ENCODE results near the gene ADSS2.

The ADSS2 gene

GRCh38 chr1:244387415-244387814, 64.3 kb downstream of the ADSS2 start:
- Histone ChIP-seq H4K12ac (ENCODE audit: low read depth, low read length) (no peak overlapping the region), H3K9ac (ENCODE audit: low read length) (no peak overlapping the region), H3K23ac (ENCODE audit: low read length) (no peak overlapping the region), H3K4me1 (ENCODE audit: control insufficient read depth in 1 of 2, insufficient read depth in 2 of 2, low read length in 2 of 2) (no peaks in the 10 kb centered on the region), H2BK12ac (ENCODE audit: low read length) (no peak overlapping the region), H2AK5ac (ENCODE audit: low read length) (no peak overlapping the region), H3K4me3 (ENCODE audit: low read depth, low read length) (no peak overlapping the region), H2BK120ac (ENCODE audit: insufficient read depth, low read length, poor library complexity) (no peak overlapping the region), H2AFZ (ENCODE audit: insufficient read depth, low read length, poor library complexity) (no peak overlapping the region), H2BK5ac (ENCODE audit: low read depth, low read length, poor library complexity) (no peak overlapping the region), H3K79me1 (ENCODE audit: low read length) (no peaks in the 10 kb centered on the region), H4K91ac (ENCODE audit: low read depth, low read length) (no peak overlapping the region), H3K14ac (ENCODE audit: low read length) (no peak overlapping the region), H3K4me2 (ENCODE audit: low read length) (no peak overlapping the region), H3K27ac (ENCODE audit: low read depth, low read length) (no peak overlapping the region), H3K9me3 (ENCODE audit: insufficient read depth, low read depth, low read length) (no peaks in the 10 kb centered on the region), H4K8ac (ENCODE audit: low read depth, low read length) (no peak overlapping the region), H3K27me3 (ENCODE audit: insufficient read depth, low read length) (no peaks in the 10 kb centered on the region), H3K18ac (ENCODE audit: low read length) (no peak overlapping the region), H3K79me2 (ENCODE audit: control insufficient read depth, insufficient read depth, low read length, poor library complexity) (no peaks in the 10 kb centered on the region), H3K36me3 (ENCODE audit: control insufficient read depth in 1 of 2, insufficient read depth in 2 of 2, low read length in 2 of 2) (no peaks in the 10 kb centered on the region), H3K4ac (ENCODE audit: low read depth, low read length) (no peak overlapping the region)
- WGBS (ENCODE audit: extremely low coverage, insufficient coverage, insufficient read length): no CpG with 5 or more reads among the region's 1 CpG
- no peak for DNase-seq

GRCh38 chr1:244386595-244386994, 65.1 kb downstream of the ADSS2 start:
- no peak for DNase-seq
- no peak overlapping the region for H3K18ac ChIP-seq (ENCODE audit: low read length)
- H2BK120ac ChIP-seq (ENCODE audit: insufficient read depth, low read length, poor library complexity): no peak overlapping the region
- no peaks in the 10 kb centered on the region for H3K4me1 ChIP-seq (ENCODE audit: control insufficient read depth in 1 of 2, insufficient read depth in 2 of 2, low read length in 2 of 2)
- no peak overlapping the region for H4K8ac ChIP-seq (ENCODE audit: low read depth, low read length)
- no peaks in the 10 kb centered on the region for H3K79me1 ChIP-seq (ENCODE audit: low read length)
- H3K4me2 ChIP-seq (ENCODE audit: low read length): no peak overlapping the region
- H2BK12ac ChIP-seq (ENCODE audit: low read length): no peak overlapping the region
- no peak overlapping the region for H3K9ac ChIP-seq (ENCODE audit: low read length)
- no peak overlapping the region for H4K12ac ChIP-seq (ENCODE audit: low read depth, low read length)
- H3K27ac ChIP-seq (ENCODE audit: low read depth, low read length): no peak overlapping the region
- H3K14ac ChIP-seq (ENCODE audit: low read length): no peak overlapping the region
- no peak overlapping the region for H3K23ac ChIP-seq (ENCODE audit: low read length)
- no peak overlapping the region for H3K4ac ChIP-seq (ENCODE audit: low read depth, low read length)
- H2AK5ac ChIP-seq (ENCODE audit: low read length): no peak overlapping the region
- H3K9me3 ChIP-seq (ENCODE audit: insufficient read depth, low read depth, low read length): no peaks in the 10 kb centered on the region
- no peak overlapping the region for H3K4me3 ChIP-seq (ENCODE audit: low read depth, low read length)
- no peak overlapping the region for H2BK5ac ChIP-seq (ENCODE audit: low read depth, low read length, poor library complexity)
- WGBS (ENCODE audit: extremely low coverage, insufficient coverage, insufficient read length): no CpG with 5 or more reads among the region's 1 CpG
- H3K27me3 ChIP-seq (ENCODE audit: insufficient read depth, low read length): no peaks in the 10 kb centered on the region
- H3K79me2 ChIP-seq (ENCODE audit: control insufficient read depth, insufficient read depth, low read length, poor library complexity): no peaks in the 10 kb centered on the region
- no peak overlapping the region for H2AFZ ChIP-seq (ENCODE audit: insufficient read depth, low read length, poor library complexity)
- no peaks in the 10 kb centered on the region for H3K36me3 ChIP-seq (ENCODE audit: control insufficient read depth in 1 of 2, insufficient read depth in 2 of 2, low read length in 2 of 2)
- no peak overlapping the region for H4K91ac ChIP-seq (ENCODE audit: low read depth, low read length)

GRCh38 chr1:244384066-244384465, 67.6 kb downstream of the ADSS2 start:
- Histone ChIP-seq H4K8ac (ENCODE audit: low read depth, low read length) (no peak overlapping the region), H2AK5ac (ENCODE audit: low read length) (no peak overlapping the region), H3K23ac (ENCODE audit: low read length) (no peak overlapping the region), H2BK5ac (ENCODE audit: low read depth, low read length, poor library complexity) (no peak overlapping the region), H3K14ac (ENCODE audit: low read length) (no peak overlapping the region), H3K4me1 (ENCODE audit: control insufficient read depth in 1 of 2, insufficient read depth in 2 of 2, low read length in 2 of 2) (no peaks in the 10 kb centered on the region), H3K4ac (ENCODE audit: low read depth, low read length) (no peak overlapping the region), H3K27ac (ENCODE audit: low read depth, low read length) (no peak overlapping the region), H2AFZ (ENCODE audit: insufficient read depth, low read length, poor library complexity) (no peak overlapping the region), H2BK120ac (ENCODE audit: insufficient read depth, low read length, poor library complexity) (no peak overlapping the region), H3K79me1 (ENCODE audit: low read length) (no peaks in the 10 kb centered on the region), H3K9ac (ENCODE audit: low read length) (no peak overlapping the region), H4K12ac (ENCODE audit: low read depth, low read length) (no peak overlapping the region), H3K9me3 (ENCODE audit: insufficient read depth, low read depth, low read length) (peaks cover 2% of the 10 kb centered on the region), H3K36me3 (ENCODE audit: control insufficient read depth in 1 of 2, insufficient read depth in 2 of 2, low read length in 2 of 2) (no peaks in the 10 kb centered on the region), H3K79me2 (ENCODE audit: control insufficient read depth, insufficient read depth, low read length, poor library complexity) (no peaks in the 10 kb centered on the region), H3K4me3 (ENCODE audit: low read depth, low read length) (no peak overlapping the region), H3K18ac (ENCODE audit: low read length) (no peak overlapping the region), H2BK12ac (ENCODE audit: low read length) (no peak overlapping the region), H4K91ac (ENCODE audit: low read depth, low read length) (no peak overlapping the region), H3K27me3 (ENCODE audit: insufficient read depth, low read length) (no peaks in the 10 kb centered on the region), H3K4me2 (ENCODE audit: low read length) (no peak overlapping the region)
- DNase-seq: no peak
- WGBS (ENCODE audit: extremely low coverage, insufficient coverage, insufficient read length): no CpG with 5 or more reads among the region's 3 CpGs

GRCh38 chr1:244383278-244383884, 68.3 kb downstream of the ADSS2 start:
- no peak overlapping the region for H2AK5ac ChIP-seq (ENCODE audit: low read length)
- H3K27ac ChIP-seq (ENCODE audit: low read depth, low read length): no peak overlapping the region
- H3K4me2 ChIP-seq (ENCODE audit: low read length): no peak overlapping the region
- no peak overlapping the region for H3K14ac ChIP-seq (ENCODE audit: low read length)
- no peak overlapping the region for H4K12ac ChIP-seq (ENCODE audit: low read depth, low read length)
- no peaks in the 10 kb centered on the region for H3K36me3 ChIP-seq (ENCODE audit: control insufficient read depth in 1 of 2, insufficient read depth in 2 of 2, low read length in 2 of 2)
- no peaks in the 10 kb centered on the region for H3K79me2 ChIP-seq (ENCODE audit: control insufficient read depth, insufficient read depth, low read length, poor library complexity)
- no peak overlapping the region for H4K8ac ChIP-seq (ENCODE audit: low read depth, low read length)
- no peaks in the 10 kb centered on the region for H3K27me3 ChIP-seq (ENCODE audit: insufficient read depth, low read length)
- H3K4me1 ChIP-seq (ENCODE audit: control insufficient read depth in 1 of 2, insufficient read depth in 2 of 2, low read length in 2 of 2): no peaks in the 10 kb centered on the region
- no peak overlapping the region for H3K4me3 ChIP-seq (ENCODE audit: low read depth, low read length)
- DNase-seq: peak in 1 of 2 donors; percentile 41
- H3K9me3 ChIP-seq (ENCODE audit: insufficient read depth, low read depth, low read length): peaks cover 2% of the 10 kb centered on the region
- H3K4ac ChIP-seq (ENCODE audit: low read depth, low read length): no peak overlapping the region
- H2BK12ac ChIP-seq (ENCODE audit: low read length): no peak overlapping the region
- no peak overlapping the region for H3K18ac ChIP-seq (ENCODE audit: low read length)
- WGBS (ENCODE audit: extremely low coverage, insufficient coverage, insufficient read length): no CpG with 5 or more reads among the region's 4 CpGs
- no peak overlapping the region for H3K9ac ChIP-seq (ENCODE audit: low read length)
- peak overlapping the region; percentile 27 for H3K23ac ChIP-seq (ENCODE audit: low read length)
- H2BK5ac ChIP-seq (ENCODE audit: low read depth, low read length, poor library complexity): no peak overlapping the region
- no peak overlapping the region for H4K91ac ChIP-seq (ENCODE audit: low read depth, low read length)
- H2BK120ac ChIP-seq (ENCODE audit: insufficient read depth, low read length, poor library complexity): no peak overlapping the region
- no peaks in the 10 kb centered on the region for H3K79me1 ChIP-seq (ENCODE audit: low read length)
- H2AFZ ChIP-seq (ENCODE audit: insufficient read depth, low read length, poor library complexity): no peak overlapping the region

All from trophoblast cell (in vitro differentiated cells and primary cell).